GM21447 (cell line): ENCODE measurements around the gene ABL1.
"Not testable (repeated sequence)": the region's sequence is repeated elsewhere in the genome, so short reads cannot be mapped to it uniquely, and the experiment has no call there.

Source experiments
- ATAC-seq: cut with Tn5 transposase; IDR thresholded peaks from one replicate; pipeline ENCODE4 v1.9.1; 2021; ENCODE audit not compliant: unreplicated experiment

ABL1 gene

GRCh38 chr9:130847306-130848217 lies 12.5 kb downstream of the ABL1 start:
- ATAC-seq, result no peak

DNA sequence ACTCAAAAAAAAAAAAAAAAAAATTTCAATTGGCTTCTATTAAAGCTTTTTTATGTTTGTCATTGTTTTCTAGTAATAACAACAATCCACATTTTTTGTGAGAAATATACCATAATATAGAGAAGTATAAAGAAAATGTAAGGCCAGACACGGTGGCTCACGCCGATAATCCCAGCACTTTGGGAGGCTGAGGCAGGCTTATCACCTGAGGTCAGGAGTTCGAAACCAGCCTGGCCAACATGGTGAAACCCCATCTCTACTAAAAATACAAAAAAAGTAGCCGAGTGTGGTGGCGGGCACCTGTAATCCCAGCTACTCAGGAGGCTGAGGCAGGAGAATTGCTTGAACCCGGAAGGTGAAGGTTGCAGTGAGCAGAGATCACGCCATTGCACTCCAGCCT lies 13.5 kb downstream of the ABL1 start:
- not testable (repeated sequence) for ATAC-seq

DNA sequence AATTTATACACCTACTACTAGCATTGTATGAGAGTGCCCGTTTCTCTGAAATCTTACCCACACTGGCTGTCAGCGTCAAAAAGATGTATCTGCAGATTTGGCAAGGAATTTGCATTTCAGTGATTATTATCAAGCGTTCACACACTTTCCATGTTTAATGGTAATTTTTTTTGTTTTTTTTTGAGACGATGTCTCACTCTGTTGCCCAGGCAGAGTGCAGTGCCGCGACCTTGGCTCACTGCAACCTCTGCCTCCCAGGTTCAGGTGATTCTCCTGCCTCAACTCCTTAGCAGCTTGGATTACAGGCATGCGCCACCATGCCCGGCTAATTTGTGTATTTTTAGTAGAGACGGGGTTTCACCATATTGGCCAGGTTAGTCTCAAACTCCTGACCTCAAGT lies 14.3 kb downstream of the ABL1 start:
- no peak for ATAC-seq

- no peak for ATAC-seq
Measured at GRCh38 chr9:130852801-130853200, 17.7 kb downstream of the ABL1 start.

- no peak for ATAC-seq
Measured at GRCh38 chr9:130854092-130854491, 19.0 kb downstream of the ABL1 start.

- no peak for ATAC-seq
Measured at GRCh38 chr9:130854835-130855234, 19.8 kb downstream of the ABL1 start.

GRCh38 chr9:130856474-130856873 lies 21.4 kb downstream of the ABL1 start:
- no peak for ATAC-seq

GRCh38 chr9:130857864-130858738 lies 23.0 kb downstream of the ABL1 start:
- ATAC-seq, result no peak

DNA sequence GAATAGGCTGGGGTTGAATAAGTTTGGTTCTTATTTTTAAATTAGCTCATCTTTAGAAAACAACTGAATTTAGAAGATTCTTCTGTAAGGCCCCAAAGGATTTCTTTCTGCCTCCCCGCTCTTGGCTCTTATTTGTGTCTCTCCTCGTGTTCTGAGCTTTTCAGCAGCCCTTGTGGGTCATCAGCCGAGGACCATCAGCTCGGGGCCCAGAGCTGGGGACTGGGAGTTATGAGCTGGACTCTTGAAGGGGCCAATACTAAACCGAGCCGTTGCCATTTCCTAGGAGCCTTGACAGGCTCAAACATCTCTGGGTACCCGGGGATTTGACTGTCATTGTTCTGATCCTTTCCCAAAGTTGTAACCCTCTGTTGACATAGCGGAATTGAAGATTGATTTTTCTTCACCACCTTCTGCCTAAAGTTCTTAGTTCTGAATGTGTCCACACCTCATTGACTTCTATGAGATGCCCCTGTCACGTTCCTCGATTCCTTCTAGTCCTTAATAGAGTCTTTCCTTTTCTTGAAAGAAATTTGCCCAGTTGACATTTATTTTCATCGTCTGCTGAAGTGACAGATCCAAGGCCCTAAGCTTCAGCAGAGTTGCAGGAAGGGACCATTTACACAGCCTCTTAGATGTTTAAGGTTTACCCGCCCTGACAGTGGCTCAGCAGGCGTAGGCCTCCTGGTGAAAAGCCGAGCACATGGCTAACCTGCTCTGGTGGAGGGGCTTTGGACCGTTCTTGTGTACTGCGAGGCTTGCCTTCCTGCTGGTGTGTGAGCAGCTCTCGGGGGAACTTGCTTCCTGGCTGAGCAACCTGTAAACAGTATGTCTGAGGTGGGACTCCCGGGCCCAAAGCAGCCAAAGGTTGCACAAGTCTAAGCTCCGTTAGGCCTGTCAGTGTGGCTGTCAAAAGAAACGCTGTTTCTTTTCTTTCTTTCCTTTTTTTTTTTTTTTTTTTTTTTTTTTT lies 24.0 kb downstream of the ABL1 start:
- no peak for ATAC-seq

DNA sequence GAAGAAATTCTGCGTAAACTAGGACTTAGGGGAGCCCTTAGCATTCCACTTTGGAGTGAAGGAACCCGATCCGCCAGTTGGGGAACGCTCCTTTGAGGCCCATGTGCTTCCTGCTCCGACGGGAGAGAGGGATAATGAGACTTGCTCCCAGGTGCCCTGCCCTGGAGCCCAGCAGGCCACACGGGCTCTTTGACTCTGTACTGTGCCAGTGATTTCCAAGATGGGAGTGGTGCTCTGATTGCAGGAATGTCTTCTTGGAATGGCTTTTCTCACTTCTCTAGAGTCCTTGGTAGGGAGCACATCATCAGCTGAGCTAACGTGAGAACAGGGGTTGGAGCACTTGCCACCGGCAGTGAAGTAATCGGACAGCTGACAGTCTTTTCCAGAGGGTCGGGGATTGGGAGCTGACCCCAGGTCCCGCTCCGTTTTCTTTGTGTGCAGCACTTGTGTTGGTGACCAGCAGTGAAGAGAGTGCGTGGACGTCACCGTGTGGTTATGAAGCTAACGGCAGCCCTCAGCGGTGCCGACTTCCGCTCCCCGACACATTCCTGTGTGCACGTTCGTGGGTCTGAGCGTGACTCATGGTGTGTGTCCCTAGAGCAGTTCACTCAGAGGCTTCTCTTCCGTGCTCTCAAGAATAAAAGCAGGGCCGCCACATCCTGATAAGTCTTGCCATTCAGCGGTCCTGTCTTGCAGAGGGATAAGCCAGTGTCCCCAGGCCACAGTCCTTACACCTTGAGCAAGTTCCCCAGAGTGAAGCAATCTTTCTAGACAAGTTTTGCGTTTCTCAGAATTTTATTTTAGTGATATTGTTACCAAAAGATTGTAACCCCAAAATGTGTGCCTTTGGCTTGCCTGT lies 25.6 kb downstream of the ABL1 start:
- ATAC-seq, result no peak

DNA sequence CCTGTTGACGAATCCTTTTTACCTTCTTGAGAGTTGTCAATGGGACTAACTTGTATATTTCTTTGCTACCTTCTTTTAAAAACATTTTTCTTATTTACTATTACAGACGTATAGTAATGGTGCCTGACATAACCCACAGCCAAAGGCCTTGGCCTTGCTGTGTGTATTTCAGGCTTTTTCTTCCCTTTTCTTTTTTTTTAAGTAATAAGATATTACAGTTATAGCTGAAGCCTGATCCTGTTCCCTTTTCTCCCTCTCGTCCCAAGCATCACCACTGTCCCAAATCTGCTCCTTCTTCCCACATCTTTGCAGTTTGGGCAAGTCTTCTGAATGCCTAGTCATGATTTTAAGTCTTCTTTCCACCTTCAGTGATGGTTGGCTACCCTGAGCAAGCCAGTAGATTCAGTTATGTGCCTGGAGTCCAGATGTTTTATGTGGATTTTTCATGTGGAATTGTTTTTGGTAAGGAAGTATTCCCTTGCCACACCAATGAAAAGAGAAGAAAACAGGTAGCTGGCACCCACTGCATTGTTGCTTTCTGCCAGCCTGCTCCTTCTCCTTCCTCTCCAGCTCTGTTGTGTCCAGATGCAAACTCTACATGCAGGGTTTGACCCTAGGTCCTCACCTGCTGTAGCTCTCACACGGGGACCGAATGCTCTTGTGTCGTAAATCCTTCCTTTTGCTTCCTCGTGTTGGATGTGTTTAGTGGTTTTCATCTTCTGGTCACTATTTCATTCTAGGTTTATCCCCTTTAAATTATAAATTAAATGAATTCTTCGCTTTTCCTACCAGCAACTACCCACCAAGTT lies 26.5 kb downstream of the ABL1 start:
- ATAC-seq, result no peak

GRCh38 chr9:130862217-130862616 lies 27.2 kb downstream of the ABL1 start:
- ATAC-seq, result no peak

DNA sequence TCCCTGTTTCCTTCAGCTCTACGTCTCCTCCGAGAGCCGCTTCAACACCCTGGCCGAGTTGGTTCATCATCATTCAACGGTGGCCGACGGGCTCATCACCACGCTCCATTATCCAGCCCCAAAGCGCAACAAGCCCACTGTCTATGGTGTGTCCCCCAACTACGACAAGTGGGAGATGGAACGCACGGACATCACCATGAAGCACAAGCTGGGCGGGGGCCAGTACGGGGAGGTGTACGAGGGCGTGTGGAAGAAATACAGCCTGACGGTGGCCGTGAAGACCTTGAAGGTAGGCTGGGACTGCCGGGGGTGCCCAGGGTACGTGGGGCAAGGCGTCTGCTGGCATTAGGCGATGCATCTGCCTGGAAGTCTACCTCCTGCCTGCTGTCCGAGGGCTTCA lies 27.7 kb downstream of the ABL1 start:
- ATAC-seq, result no peak

DNA sequence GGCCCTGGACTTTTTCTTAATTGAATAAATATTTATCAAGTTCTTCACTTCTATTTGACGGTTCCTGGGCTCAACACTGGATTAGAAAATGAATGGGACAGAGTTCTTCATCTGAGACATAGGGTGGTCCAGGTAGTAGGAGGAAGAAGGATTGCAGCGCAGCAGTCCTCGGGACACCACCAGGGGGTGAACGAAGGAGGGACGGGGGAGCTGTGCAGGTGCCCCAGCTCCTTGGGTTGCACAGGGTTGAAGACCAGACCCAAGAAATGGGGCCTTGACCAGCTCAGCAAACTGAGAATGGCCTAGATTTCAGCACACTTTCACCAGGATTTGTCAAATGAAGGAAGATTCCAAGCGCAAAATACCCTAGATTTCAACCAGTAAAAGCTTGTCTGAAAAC lies 29.5 kb downstream of the ABL1 start:
- no peak for ATAC-seq

GRCh38 chr9:130865921-130866320 lies 30.9 kb downstream of the ABL1 start:
- no peak for ATAC-seq

DNA sequence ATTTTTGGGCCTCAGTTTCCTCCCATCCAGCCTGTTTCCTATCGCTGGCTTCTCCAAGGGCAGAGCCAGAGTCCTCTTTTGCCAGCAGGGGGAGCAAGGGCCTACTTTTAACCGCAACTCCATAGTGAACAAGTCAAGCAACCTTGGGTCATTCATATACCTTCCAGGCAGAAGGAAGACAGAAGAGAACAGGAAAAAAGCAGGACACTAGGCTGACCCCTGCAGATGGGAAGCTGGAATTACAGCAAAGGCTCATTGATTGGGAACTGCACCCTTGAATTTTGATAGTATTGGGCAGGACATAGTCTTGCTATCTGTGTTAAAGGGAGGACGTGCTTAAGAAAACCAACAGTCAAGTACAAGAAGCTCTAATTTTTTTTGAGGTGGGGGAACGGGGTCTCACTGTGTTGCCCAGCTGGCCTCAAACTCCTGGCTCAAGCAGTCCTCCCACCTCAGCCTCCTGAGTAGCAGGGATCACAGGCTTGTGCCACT lies 31.5 kb downstream of the ABL1 start:
- ATAC-seq, result no peak

DNA sequence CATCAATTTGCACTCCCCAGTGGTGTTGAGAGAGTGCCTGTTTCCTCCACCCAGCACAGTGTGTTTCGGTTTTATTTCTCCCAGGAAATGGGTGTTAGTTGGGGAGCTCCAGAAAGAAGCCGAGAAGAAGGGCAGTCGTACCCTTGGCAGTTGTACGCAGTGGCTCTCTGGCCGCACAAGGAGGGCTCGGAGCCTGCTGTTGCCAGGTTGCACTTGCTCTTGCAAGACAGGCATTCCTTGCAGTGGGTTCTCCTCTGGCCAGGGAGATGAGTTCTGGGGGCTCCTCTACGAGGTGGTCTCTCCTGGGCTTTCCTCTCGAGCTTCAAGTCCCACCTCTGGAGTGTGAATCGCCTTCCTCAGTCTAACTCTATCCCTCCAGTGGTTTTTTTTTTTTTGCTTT lies 32.5 kb downstream of the ABL1 start:
- ATAC-seq, result no peak

GRCh38 chr9:130868230-130868629 lies 33.2 kb downstream of the ABL1 start:
- no peak for ATAC-seq

DNA sequence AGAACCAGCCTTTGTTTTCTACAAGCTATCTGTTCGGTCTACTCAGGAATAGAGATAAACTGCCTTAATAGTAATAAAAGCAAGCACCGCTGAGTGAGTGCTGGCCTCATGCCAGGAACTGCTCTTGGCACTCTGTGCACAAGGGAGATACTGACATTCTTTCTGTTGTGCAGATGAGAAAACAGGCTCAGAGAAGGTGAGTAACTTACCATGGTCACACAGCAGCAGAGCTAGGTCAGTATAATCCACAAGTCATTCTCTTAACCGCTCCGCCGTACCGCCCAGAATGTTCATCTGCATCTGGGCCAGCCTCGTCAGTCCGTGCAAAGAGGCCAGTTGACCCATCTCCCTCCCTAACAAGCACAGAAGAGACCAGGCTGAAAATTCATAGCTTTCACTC lies 34.2 kb downstream of the ABL1 start:
- no peak for ATAC-seq
